ENCODE results near the gene PAN3. TPM values are rescaled to one million over a fixed set of nuclear protein-coding genes. Genes with fewer than 3 reads are reported as not detected.

PAN3 gene
- total RNA-seq, 4 donors from 2014 or later, result 26.0 to 45.0 (median 34.1) TPM

GRCh38 chr13:28301839-28302238 is 163.5 kb downstream of the PAN3 start:
- no peaks in the 10 kb centered on the region for H3K9me3 ChIP-seq
- WGBS, 2 donors (ENCODE audit: low coverage in 1 of 2), result 62 to 66% methylated on average over 4 of the region's 4 CpGs
- no peaks in the 10 kb centered on the region for H3K36me3 ChIP-seq

GRCh38 chr13:28306325-28306724 is 168.0 kb downstream of the PAN3 start:
- Histone ChIP-seq H3K9me3 (no peaks in the 10 kb centered on the region), H3K4me3 (no peak overlapping the region), H3K27ac (no peak overlapping the region), H3K36me3 (no peaks in the 10 kb centered on the region), H3K4me1 (no peaks in the 10 kb centered on the region), H3K27me3 (no peaks in the 10 kb centered on the region)
- WGBS, 2 donors (ENCODE audit: low coverage in 1 of 2), result 87% methylated on average over 7 to 8 of the region's 10 CpGs
- no peak for ATAC-seq
- no peak for TF ChIP-seq POLR2AphosphoS5 (IDR thresholded peaks at IDR 0.05)
- no peak for TF ChIP-seq EP300 (IDR thresholded peaks at IDR 0.05)
- TF ChIP-seq POLR2A (IDR thresholded peaks at IDR 0.05), result no peak
- TF ChIP-seq CTCF (IDR thresholded peaks at IDR 0.05), result no peak

More at GRCh38 chr13:28301839-28302238, 163.5 kb downstream of the PAN3 start:
- H3K27me3 ChIP-seq, result no peaks in the 10 kb centered on the region
- H3K4me3 ChIP-seq, result no peak overlapping the region
- no peak overlapping the region for H3K27ac ChIP-seq
- TF ChIP-seq CTCF (IDR thresholded peaks at IDR 0.05), result no peak
- no peak for TF ChIP-seq EP300 (IDR thresholded peaks at IDR 0.05)
- TF ChIP-seq POLR2AphosphoS5 (IDR thresholded peaks at IDR 0.05), result no peak
- TF ChIP-seq POLR2A (IDR thresholded peaks at IDR 0.05), result no peak
- no peaks in the 10 kb centered on the region for H3K4me1 ChIP-seq
- no peak for ATAC-seq

GRCh38 chr13:28313579-28313978 is 175.2 kb downstream of the PAN3 start:
- WGBS, 2 donors (ENCODE audit: low coverage in 1 of 2), result 82 to 86% methylated on average over 3 to 4 of the region's 6 CpGs
- Histone ChIP-seq H3K4me3 (no peak overlapping the region), H3K4me1 (no peaks in the 10 kb centered on the region), H3K9me3 (no peaks in the 10 kb centered on the region), H3K27me3 (no peaks in the 10 kb centered on the region), H3K27ac (no peak overlapping the region), H3K36me3 (no peaks in the 10 kb centered on the region)
- no peak for ATAC-seq
- no peak for TF ChIP-seq EP300 (IDR thresholded peaks at IDR 0.05)
- no peak for TF ChIP-seq CTCF (IDR thresholded peaks at IDR 0.05)
- TF ChIP-seq POLR2AphosphoS5 (IDR thresholded peaks at IDR 0.05), result no peak
- no peak for TF ChIP-seq POLR2A (IDR thresholded peaks at IDR 0.05)

GRCh38 chr13:28314879-28315278 is 176.5 kb downstream of the PAN3 start:
- H3K27ac ChIP-seq, result no peak overlapping the region
- no peaks in the 10 kb centered on the region for H3K36me3 ChIP-seq
- H3K4me1 ChIP-seq, result no peaks in the 10 kb centered on the region
- TF ChIP-seq POLR2AphosphoS5 (IDR thresholded peaks at IDR 0.05) (no peak), POLR2A (IDR thresholded peaks at IDR 0.05) (no peak), EP300 (IDR thresholded peaks at IDR 0.05) (no peak)
- ATAC-seq, result no peak
- 88 to 100% methylated on average over 5 to 6 of the region's 6 CpGs for WGBS, 2 donors (ENCODE audit: low coverage in 1 of 2)
- H3K4me3 ChIP-seq, result no peak overlapping the region
- H3K9me3 ChIP-seq, result no peaks in the 10 kb centered on the region
- no peaks in the 10 kb centered on the region for H3K27me3 ChIP-seq

- ATAC-seq, result no peak
Measured at GRCh38 chr13:28316129-28316528, 177.8 kb downstream of the PAN3 start.

More at GRCh38 chr13:28316129-28316528, 177.8 kb downstream of the PAN3 start:
- 50 to 80% methylated on average over 2 of the region's 5 CpGs for WGBS, 2 donors (ENCODE audit: low coverage in 1 of 2)
- Histone ChIP-seq H3K27me3 (no peaks in the 10 kb centered on the region), H3K36me3 (no peaks in the 10 kb centered on the region), H3K27ac (no peak overlapping the region), H3K4me1 (no peaks in the 10 kb centered on the region), H3K9me3 (no peaks in the 10 kb centered on the region), H3K4me3 (no peak overlapping the region)
- TF ChIP-seq POLR2AphosphoS5 (IDR thresholded peaks at IDR 0.05) (no peak), CTCF (IDR thresholded peaks at IDR 0.05) (no peak), EP300 (IDR thresholded peaks at IDR 0.05) (no peak), POLR2A (IDR thresholded peaks at IDR 0.05) (no peak)
